Left ventricle myocardium superior (tissue), 1 donor: ENCODE results near the gene AP2A1. TPM values are rescaled to one million over a fixed set of nuclear protein-coding genes. Genes with fewer than 3 reads are reported as not detected.

Source experiments
- ATAC-seq: fragments of 200-7000 bp; cut with Tn5 transposase; one replicate; pipeline ENCODE4 v1.9.1; 2020; ENCODE audit warnings: mild to moderate bottlenecking, moderate library complexity
- DNase-seq: peaks from one replicate; pipeline ENCODE4 v3.0.0-alpha.2; 2020
- intact Hi-C: fragments of 100-400 bp; cut with micrococcal nuclease; formaldehyde crosslinking; loops from one replicate; pipeline ENCODE4 v1.11.0; 2022
- microRNA-seq: library from miRNA; unstranded; fragments of <30 nt; microRNA quantifications from one replicate; pipeline ENCODE4 v1.2.0, GENCODE V29; 2020; ENCODE audit warnings: borderline number of aligned reads
- total RNA-seq: library from RNA; stranded (reverse); fragmentation: NEBNext Ultra II Directional; extraction: Animal tissue kit (Norgen Biotek cat#: 25700); gene quantifications from one replicate; pipeline ENCODE4 v1.2.1, GENCODE V29; 2021
- donor health status: DM: no; HTN: yes; CAD: no; lungs with severe emphysema.

The AP2A1 gene
- total RNA-seq, 1 donor from 2014 or later: 73.1 TPM

GRCh38 chr19:49848938-49849337 lies 82.1 kb downstream of the AP2A1 start:
- intact Hi-C loops: no loop called here
- DNase-seq (no peak), ATAC-seq (no peak)

GRCh38 chr19:49849433-49850220 lies 82.8 kb downstream of the AP2A1 start:
- no peak for ATAC-seq
- intact Hi-C loops: no loop called here

GRCh38 chr19:49850221-49850486 lies 83.4 kb downstream of the AP2A1 start:
- no peak for DNase-seq
- intact Hi-C loops: no loop called here
- peak; percentile 1 for ATAC-seq

More at GRCh38 chr19:49849433-49850220, 82.8 kb downstream of the AP2A1 start:
- DNase-seq: no peak

GRCh38 chr19:49850487-49851342 lies 83.9 kb downstream of the AP2A1 start, which contains the start of gene PTOV1:
TSS of gene PTOV1 (plus strand) at chr19:49851159.
- intact Hi-C loops: no loop called here
- ATAC-seq (peak; percentile 94), DNase-seq (peak; percentile 96)

GRCh38 chr19:49851456-49852259 lies 84.9 kb downstream of the AP2A1 start:
- intact Hi-C loops: no loop called here
- DNase-seq: peak; percentile 63
- ATAC-seq: no peak

GRCh38 chr19:49852631-49853126 lies 85.9 kb downstream of the AP2A1 start:
- DNase-seq: no peak
- ATAC-seq: no peak
- intact Hi-C loops: no loop called here

- no peak for ATAC-seq
- DNase-seq: no peak
- intact Hi-C loops: no loop called here
Observed at GRCh38 chr19:49853852-49854377, 87.1 kb downstream of the AP2A1 start.

GRCh38 chr19:49854378-49855263 lies 87.8 kb downstream of the AP2A1 start:
- DNase-seq (no peak), ATAC-seq (no peak)
- intact Hi-C loops: no loop called here

- no peak for DNase-seq
- intact Hi-C loops: no loop called here
- no peak for ATAC-seq
Observed at GRCh38 chr19:49855277-49855675, 88.5 kb downstream of the AP2A1 start.

GRCh38 chr19:49855676-49856573 lies 89.1 kb downstream of the AP2A1 start:
- DNase-seq (no peak), ATAC-seq (no peak)
- intact Hi-C loops: no loop called here

- no peak for DNase-seq
- intact Hi-C loops: no loop called here
- no peak for ATAC-seq
Observed at GRCh38 chr19:49856574-49857021, 89.8 kb downstream of the AP2A1 start.

Small RNAs within 50 kb of the gene (microRNA-seq; reads per million reads assigned to microRNA genes)
- gene MIR4749: not detected
- gene MIR6799: not detected
- not detected for gene MIR6800

Other genes with a start within 250 kb of the AP2A1 start
- gene RCN3, start 239.0 kb upstream of the AP2A1 start, total RNA-seq: 8.5 TPM
- gene NOSIP, start 186.4 kb upstream of the AP2A1 start, total RNA-seq: 46.7 TPM
- 1.3 TPM for gene PRRG2, start 185.7 kb upstream of the AP2A1 start, total RNA-seq
- 15.6 TPM for gene PRR12, start 175.8 kb upstream of the AP2A1 start, total RNA-seq
- 100 TPM for gene RRAS, start 126.9 kb upstream of the AP2A1 start, total RNA-seq
- gene SCAF1, start 124.8 kb upstream of the AP2A1 start, total RNA-seq: 44.9 TPM
- gene IRF3, start 101.1 kb upstream of the AP2A1 start, total RNA-seq: 40.6 TPM
- gene BCL2L12, start 101.1 kb upstream of the AP2A1 start, total RNA-seq: 11.5 TPM
- 130 TPM for gene PRMT1, start 89.7 kb upstream of the AP2A1 start, total RNA-seq
- 0.87 TPM for gene ADM5, start 77.4 kb upstream of the AP2A1 start, total RNA-seq
- gene CPT1C, start 75.9 kb upstream of the AP2A1 start, total RNA-seq: 3.1 TPM
- gene TSKS, start 3.7 kb upstream of the AP2A1 start, total RNA-seq: 0.72 TPM
- gene FUZ, start 46.3 kb downstream of the AP2A1 start, total RNA-seq: 19.1 TPM
- 68.5 TPM for gene MED25, start 51.3 kb downstream of the AP2A1 start, total RNA-seq
- gene PTOV1, start 84.2 kb downstream of the AP2A1 start, total RNA-seq: 127 TPM
- gene PNKP, start 100.6 kb downstream of the AP2A1 start, total RNA-seq: 39.1 TPM
- 41.2 TPM for gene AKT1S1, start 110.4 kb downstream of the AP2A1 start, total RNA-seq
- 47.7 TPM for gene TBC1D17, start 110.7 kb downstream of the AP2A1 start, total RNA-seq
- not detected for gene IL4I1, start 129.9 kb downstream of the AP2A1 start, total RNA-seq
- 8.0 TPM for gene ATF5, start 162.2 kb downstream of the AP2A1 start, total RNA-seq
- 28.4 TPM for gene NUP62, start 162.5 kb downstream of the AP2A1 start, total RNA-seq
- 0.59 TPM for gene SIGLEC11, start 194.2 kb downstream of the AP2A1 start, total RNA-seq